HEK293 (cell line): ENCODE data around the gene BAHD1.

Source experiments
- CTCF ChIP-seq: fragments of 450-650 bp; formaldehyde crosslinking; IDR thresholded peaks from 2 replicates; pipeline ENCODE4 v1.5.1; 2016; ENCODE audit warnings: missing biosample characterization, missing genetic modification characterization
- MYNN ChIP-seq: fragments of 450-650 bp; formaldehyde crosslinking; IDR thresholded peaks from 2 replicates; pipeline ENCODE4 v1.5.1; 2016; ENCODE audit warnings: missing biosample characterization, missing genetic modification characterization, borderline replicate concordance

GRCh38 chr15:40413036-40413435 lies 27.7 kb upstream of the BAHD1 start:
- no peak for TF ChIP-seq MYNN (tag by site-specific recombination)
- TF ChIP-seq CTCF (tag by site-specific recombination) = no peak
